GM23338 (cell line): ENCODE results near the gene RAB34. TPM values are rescaled to one million over a fixed set of nuclear protein-coding genes. Genes with fewer than 3 reads are reported as not detected.
A peak's percentile ranks its signal among the peaks of the same experiment; 100 is the strongest.

ENCODE experiments used
- ATAC-seq: fragments of 200-7000 bp; cut with Tn5 transposase; 3 replicates; pipeline ENCODE4 v1.9.1; 2020
- DNase-seq: peaks from one replicate; pipeline ENCODE4 v3.0.0-alpha.2; 2015; ENCODE audit warnings: low spot score
- H2AFZ ChIP-seq: fragments of 200-600 bp; sonication (generic); 2 replicates; pipeline ENCODE4 v1.8.0; 2016; ENCODE audit warnings: antibody characterized with exemption, mild to moderate bottlenecking, moderate library complexity
- H3F3A ChIP-seq: fragments of 200-600 bp; sonication (generic); replicated peaks from 2 replicates; pipeline ENCODE4 v1.8.0; 2017; ENCODE audit warnings: antibody characterized with exemption, mixed run types, low read depth
- H3K27ac ChIP-seq: fragments of 200-600 bp; sonication (generic); 2 replicates; pipeline ENCODE4 v1.6.1; 2016; ENCODE audit warnings: low read depth
- H3K27me3 ChIP-seq: fragments of 200-600 bp; sonication (generic); 2 replicates; pipeline ENCODE4 v1.8.0; 2016; ENCODE audit warnings: mild to moderate bottlenecking, mixed run types, moderate library complexity; ENCODE audit not compliant: insufficient read depth
- H3K36me3 ChIP-seq: fragments of 200-600 bp; sonication (generic); 2 replicates; pipeline ENCODE4 v1.8.0; 2016; ENCODE audit warnings: mild to moderate bottlenecking; ENCODE audit not compliant: insufficient read depth
- H3K4me1 ChIP-seq: fragments of 200-600 bp; sonication (generic); 2 replicates; pipeline ENCODE4 v1.8.0; 2016; ENCODE audit warnings: mild to moderate bottlenecking, moderate library complexity; ENCODE audit not compliant: insufficient read depth
- H3K4me2 ChIP-seq: fragments of 200-600 bp; sonication (generic); 2 replicates; pipeline ENCODE4 v1.7.1; 2017; ENCODE audit warnings: mixed run types
- H3K4me3 ChIP-seq: fragments of 200-600 bp; sonication (generic); 2 replicates; pipeline ENCODE4 v1.6.1; 2016; ENCODE audit warnings: mixed run types
- H3K79me2 ChIP-seq: fragments of 200-600 bp; sonication (generic); replicated peaks from 2 replicates; pipeline ENCODE4 v1.8.0; 2017; ENCODE audit warnings: mild to moderate bottlenecking; ENCODE audit not compliant: insufficient read depth
- H3K9me2 ChIP-seq: fragments of 200-600 bp; sonication (generic); 2 replicates; pipeline ENCODE4 v1.8.0; 2017; ENCODE audit not compliant: insufficient read depth
- H4K20me1 ChIP-seq: fragments of 200-600 bp; sonication (generic); replicated peaks from 2 replicates; pipeline ENCODE4 v1.8.0; 2017; ENCODE audit warnings: mild to moderate bottlenecking; ENCODE audit not compliant: insufficient read depth
- H3K27ac Mint-ChIP-seq: 2 replicates; pipeline ENCODE4 v1.8.0; 2020; ENCODE audit warnings: inconsistent platforms, mild to moderate bottlenecking, moderate library complexity, mixed read lengths
- H3K27me3 Mint-ChIP-seq: 3 replicates; pipeline ENCODE4 v1.8.0; 2022; ENCODE audit warnings: low read depth, mild to moderate bottlenecking, moderate library complexity, mixed read lengths, inconsistent platforms; ENCODE audit not compliant: insufficient read depth, poor library complexity
- H3K36me3 Mint-ChIP-seq: 3 replicates; pipeline ENCODE4 v1.8.0; 2021; ENCODE audit warnings: low read depth, mild to moderate bottlenecking, inconsistent platforms, moderate library complexity, mixed read lengths
- H3K4me1 Mint-ChIP-seq: 3 replicates; pipeline ENCODE4 v1.8.0; 2020; ENCODE audit warnings: mild to moderate bottlenecking, inconsistent platforms, mixed read lengths
- H3K4me3 Mint-ChIP-seq: 3 replicates; pipeline ENCODE4 v1.8.0; 2021; ENCODE audit warnings: moderate library complexity, mild to moderate bottlenecking, inconsistent platforms, mixed read lengths
- H3K9me3 Mint-ChIP-seq: 3 replicates; pipeline ENCODE4 v1.8.0; 2020; ENCODE audit warnings: moderate library complexity, mild to moderate bottlenecking, inconsistent platforms, mixed read lengths
- CREB1 ChIP-seq: fragments of 250-450 bp; sonication (Bioruptor Pico); IDR thresholded peaks from 2 replicates; pipeline ENCODE4 v1.5.0; 2020; ENCODE audit warnings: low read depth, mild to moderate bottlenecking, moderate library complexity
- CTCF ChIP-seq, 2 experiments: fragments of 200-600 bp in 1 of 2; sonication (generic) in 1 of 2; conservative IDR thresholded peaks; 2 replicates each; pipeline versions ENCODE4 v1.5.1 to v1.6.1; 2016 to 2017; ENCODE audit warnings: antibody characterized with exemption in 2 of 2, low read depth in 2 of 2, mild to moderate bottlenecking in 2 of 2, moderate library complexity in 1 of 2
- ETS1 ChIP-seq: IDR thresholded peaks from 2 replicates; pipeline ENCODE4 v1.6.1; 2016; ENCODE audit warnings: antibody characterized with exemption
- EZH2 ChIP-seq: fragments of 200-600 bp; sonication (generic); IDR thresholded peaks from one replicate; pipeline ENCODE4 v1.8.0; 2017; ENCODE audit warnings: antibody characterized with exemption, mild to moderate bottlenecking, low read depth; ENCODE audit not compliant: unreplicated experiment
- EZH2phosphoT487 ChIP-seq: fragments of 200-600 bp; sonication (generic); IDR thresholded peaks from one replicate; pipeline ENCODE4 v1.8.1; 2018; ENCODE audit warnings: antibody characterized with exemption; ENCODE audit not compliant: unreplicated experiment
- JUNB ChIP-seq: IDR thresholded peaks from one replicate; pipeline ENCODE4 v1.6.1; 2016; ENCODE audit warnings: antibody characterized with exemption; ENCODE audit not compliant: unreplicated experiment
- NANOG ChIP-seq: IDR thresholded peaks from 2 replicates; pipeline ENCODE4 v1.6.1; 2016; ENCODE audit warnings: antibody characterized with exemption, borderline replicate concordance
- POLR2AphosphoS5 ChIP-seq: IDR thresholded peaks from 2 replicates; pipeline ENCODE4 v1.6.1; 2016; ENCODE audit warnings: antibody characterized with exemption, low read depth
- REST ChIP-seq: IDR thresholded peaks from one replicate; pipeline ENCODE4 v1.6.1; 2018; ENCODE audit warnings: antibody characterized with exemption; ENCODE audit not compliant: unreplicated experiment
- STAT1 ChIP-seq: IDR thresholded peaks from one replicate; pipeline ENCODE4 v1.6.1; 2016; ENCODE audit warnings: antibody characterized with exemption; ENCODE audit not compliant: unreplicated experiment
- ZNF114 ChIP-seq: fragments of 250-450 bp; sonication (Bioruptor Pico); IDR thresholded peaks from 2 replicates; pipeline ENCODE4 v1.5.0; 2020; ENCODE audit warnings: mild to moderate bottlenecking, moderate library complexity
- ZNF331 ChIP-seq: fragments of 250-450 bp; sonication (Bioruptor Pico); IDR thresholded peaks from 2 replicates; pipeline ENCODE4 v1.5.0; 2020; ENCODE audit warnings: low read depth, mild to moderate bottlenecking, moderate library complexity
- ZNF462 ChIP-seq: fragments of 250-450 bp; sonication (Bioruptor Pico); IDR thresholded peaks from 2 replicates; pipeline ENCODE4 v1.5.0; 2020; ENCODE audit warnings: mild to moderate bottlenecking, moderate library complexity
- polyA plus RNA-seq: library from polyadenylated mRNA; unstranded; fragments of >200 nt; fragmentation: Nextera tagmentation; extraction: Ambion mirVana; gene quantifications from 2 replicates; pipeline ENCODE4 v1.2.1, GENCODE V29; 2016
- total RNA-seq: library from RNA; depleted of rRNA; stranded (reverse); fragments of >200 nt; shearing (Covaris generic); gene quantifications from 2 replicates; pipeline ENCODE4 v1.2.3, GENCODE V29; 2014

Gene RAB34
- total and polyA plus RNA-seq, 2 experiments from 2014 or later, result 184 to 394 TPM

- H3K27me3 ChIP-seq, result no peaks in the 10 kb centered on the region
- H4K20me1 ChIP-seq, result peaks cover 7% of the 10 kb centered on the region; the same call in 1 of the 2 replicates
- no peak for DNase-seq
- Mint-ChIP-seq H3K27ac (no peak overlapping the region), H3K9me3 (no peaks in the 10 kb centered on the region; the same call in 2 of the 3 replicates), H3K4me3 (no peak overlapping the region; the same call in 2 of the 3 replicates), H3K36me3 (peaks cover 34% of the 10 kb centered on the region), H3K4me1 (peaks cover 38% of the 10 kb centered on the region), H3K27me3 (peaks cover 30% of the 10 kb centered on the region)
- H2AFZ ChIP-seq, result no peak overlapping the region
- H3K27ac ChIP-seq, result no peak overlapping the region; the same call in 1 of the 2 replicates
- H3K36me3 ChIP-seq, result no peaks in the 10 kb centered on the region
- H3K79me2 ChIP-seq, result peaks cover 19% of the 10 kb centered on the region
- TF ChIP-seq NANOG (no peak), EZH2phosphoT487 (no peak), ETS1 (no peak), CREB1 (CRISPR knock-in tag) (no peak), POLR2AphosphoS5 (no peak), CTCF (conservative IDR thresholded peaks at IDR 0.05; ENCODE audit: low read depth in 2 of 2) (no peak), STAT1 (no peak), JUNB (no peak), ZNF462 (CRISPR knock-in tag) (no peak), ZNF114 (CRISPR knock-in tag) (no peak), ZNF331 (CRISPR knock-in tag) (no peak), EZH2 (no peak), REST (no peak)
- peaks cover 14% of the 10 kb centered on the region for H3K4me1 ChIP-seq
- no peak for ATAC-seq
- H3K4me2 ChIP-seq, result 0 out of 2 replicates have a peak overlapping the region, but pooled peaks have one; percentile 32
- H3F3A ChIP-seq, result peaks cover 28% of the 10 kb centered on the region
- H3K9me2 ChIP-seq, result no peaks in the 10 kb centered on the region
- H3K4me3 ChIP-seq, result no peak overlapping the region
These were observed 10.3 kb downstream of the RAB34 start for GRCh38 chr17:28707339-28707720.
